Midbrain (tissue), 1 donor: Measurements from ENCODE around the gene LRRTM3.

ENCODE experiments used
- DNase-seq: peaks from one replicate; lab custom pipeline; 2025; lab: John Stamatoyannopoulos, UW

The LRRTM3 gene

GRCh38 chr10:66934711-66935110 lies 8.9 kb downstream of the LRRTM3 start:
- no peak for DNase-seq

- DNase-seq, result peak; percentile 40
These were observed 15.1 kb downstream of the LRRTM3 start for GRCh38 chr10:66940965-66941364.

- DNase-seq, result peak; percentile 78
These were observed 15.7 kb downstream of the LRRTM3 start for GRCh38 chr10:66941491-66941890.

- no peak for DNase-seq
These were observed 16.6 kb downstream of the LRRTM3 start for GRCh38 chr10:66942407-66942806.

GRCh38 chr10:66943590-66943989 lies 17.8 kb downstream of the LRRTM3 start:
- no peak for DNase-seq

GRCh38 chr10:66951896-66952295 lies 26.1 kb downstream of the LRRTM3 start:
- no peak for DNase-seq

GRCh38 chr10:66958466-66958865 lies 32.6 kb downstream of the LRRTM3 start:
- DNase-seq, result no peak

GRCh38 chr10:66964946-66965345 lies 39.1 kb downstream of the LRRTM3 start:
- no peak for DNase-seq

GRCh38 chr10:66980246-66980815 lies 54.5 kb downstream of the LRRTM3 start:
- no peak for DNase-seq

GRCh38 chr10:66981361-66982052 lies 55.7 kb downstream of the LRRTM3 start:
- no peak for DNase-seq

- DNase-seq, result no peak
These were observed 56.2 kb downstream of the LRRTM3 start for GRCh38 chr10:66982053-66982420.

GRCh38 chr10:66982792-66983474 lies 57.1 kb downstream of the LRRTM3 start:
- DNase-seq, result no peak

GRCh38 chr10:66983475-66983818 lies 57.6 kb downstream of the LRRTM3 start:
- no peak for DNase-seq

GRCh38 chr10:66990143-66990830 lies 64.5 kb downstream of the LRRTM3 start:
- DNase-seq, result no peak

- DNase-seq, result no peak
These were observed 71.2 kb downstream of the LRRTM3 start for GRCh38 chr10:66996996-66997395.

GRCh38 chr10:66999762-67000545 lies 74.1 kb downstream of the LRRTM3 start:
- DNase-seq, result no peak

- DNase-seq, result no peak
These were observed 78.9 kb downstream of the LRRTM3 start for GRCh38 chr10:67004690-67005089.

GRCh38 chr10:67005981-67006380 lies 80.1 kb downstream of the LRRTM3 start:
- DNase-seq, result no peak

- no peak for DNase-seq
These were observed 85.6 kb downstream of the LRRTM3 start for GRCh38 chr10:67011480-67011879.

GRCh38 chr10:67011981-67012380 lies 86.1 kb downstream of the LRRTM3 start:
- no peak for DNase-seq

- DNase-seq, result no peak
These were observed 89.4 kb downstream of the LRRTM3 start for GRCh38 chr10:67015225-67015624.

GRCh38 chr10:67017218-67017617 lies 91.4 kb downstream of the LRRTM3 start:
- DNase-seq, result no peak
